Stimulated activated CD4-positive, alpha-beta T cell treated with anti-CD3 and anti-CD28 coated beads, Interleukin-15, amount 100 ng/mL, for 24 hours (primary cell): Measurements from ENCODE around the gene ADAMTSL1.
"Not testable (repeated sequence)": the region's sequence is repeated elsewhere in the genome, so short reads cannot be mapped to it uniquely, and the experiment has no call there.

Experiments
- DNase-seq: peaks from one replicate; pipeline ENCODE4 v3.0.0-alpha.2; 2020

Gene ADAMTSL1

GRCh38 chr9:18922161-18922885 lies 448.4 kb downstream of the ADAMTSL1 start:
- no peak for DNase-seq

DNA sequence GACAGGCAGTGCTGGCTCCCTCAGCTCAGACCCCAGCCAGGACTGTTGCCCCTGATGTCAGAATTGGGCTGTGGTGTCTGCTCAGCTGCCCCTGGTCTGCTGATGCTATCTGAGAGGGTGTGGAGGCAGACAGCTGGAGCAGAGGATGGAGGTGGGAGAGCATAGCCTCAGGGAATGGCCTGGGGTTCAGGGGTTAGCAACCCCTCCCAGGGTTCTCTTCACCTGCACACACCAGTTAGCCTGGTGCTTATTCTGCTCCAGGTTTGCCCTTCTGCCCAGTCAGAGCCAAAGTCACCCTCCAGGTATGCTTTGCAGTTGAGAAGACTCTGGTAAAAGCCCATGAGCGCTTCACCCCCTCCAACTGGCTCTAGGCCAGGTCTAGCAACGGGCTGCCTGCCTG lies 449.2 kb downstream of the ADAMTSL1 start:
- DNase-seq = no peak

DNA sequence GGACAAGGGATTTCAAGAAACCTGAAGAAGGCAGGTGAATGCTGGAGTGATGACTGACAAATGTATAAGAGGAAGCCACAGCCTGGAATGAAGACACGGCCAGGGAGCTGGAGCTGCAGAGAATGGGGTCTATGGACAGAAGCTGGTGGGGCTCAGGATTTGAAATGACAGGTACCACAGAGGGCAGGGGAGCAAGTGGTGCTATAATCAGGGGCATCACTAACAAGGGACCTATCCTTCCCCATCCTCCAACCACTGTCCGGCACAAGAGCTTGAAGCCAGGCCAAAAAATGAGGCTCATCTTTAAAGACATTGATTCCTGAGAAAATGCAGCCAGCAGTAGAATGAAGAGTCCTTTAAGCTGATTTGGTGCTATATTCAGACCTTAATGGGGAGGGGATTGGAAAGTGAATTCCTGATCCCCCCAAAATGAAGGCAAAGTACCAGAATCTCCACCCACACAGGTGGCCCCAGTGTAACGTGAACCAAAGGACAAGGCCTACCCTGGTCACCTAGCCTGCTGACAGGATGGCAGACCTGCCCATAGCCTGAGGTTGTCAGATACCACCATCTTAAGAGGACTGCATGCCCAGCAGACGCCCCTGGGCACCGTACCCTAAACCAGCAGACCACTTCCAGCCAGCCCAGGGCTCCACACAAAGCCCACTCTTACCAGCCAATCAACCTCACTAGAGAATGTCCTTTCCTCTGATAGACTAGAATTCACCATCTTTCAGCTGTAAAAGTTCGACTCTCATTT lies 449.9 kb downstream of the ADAMTSL1 start:
- no peak for DNase-seq

- no peak for DNase-seq
Observed at GRCh38 chr9:18925880-18926279, 451.9 kb downstream of the ADAMTSL1 start.

- no peak for DNase-seq
Observed at GRCh38 chr9:18926513-18926912, 452.6 kb downstream of the ADAMTSL1 start.

DNA sequence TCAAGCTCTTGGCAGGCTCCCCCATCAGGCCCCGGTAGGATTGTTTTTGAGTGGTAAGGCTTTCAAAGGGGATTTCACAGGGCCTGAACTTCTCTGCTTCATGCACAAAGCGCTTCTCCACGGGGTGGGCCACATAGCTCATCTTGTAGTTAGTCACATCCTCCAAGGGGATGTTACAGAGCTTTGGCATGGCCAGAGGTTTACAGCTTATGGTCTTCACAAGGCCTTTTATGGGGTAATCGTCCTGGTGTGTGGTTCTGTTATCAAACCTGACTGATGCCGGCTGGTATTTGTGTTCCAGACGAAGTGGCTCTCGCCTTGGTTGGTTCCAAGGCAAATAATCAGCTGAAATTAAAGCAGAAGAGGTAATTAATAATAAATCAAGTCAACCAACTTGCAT lies 454.8 kb downstream of the ADAMTSL1 start:
- no peak for DNase-seq

- not testable (repeated sequence) for DNase-seq
Observed at GRCh38 chr9:18930611-18931010, 456.7 kb downstream of the ADAMTSL1 start.

DNA sequence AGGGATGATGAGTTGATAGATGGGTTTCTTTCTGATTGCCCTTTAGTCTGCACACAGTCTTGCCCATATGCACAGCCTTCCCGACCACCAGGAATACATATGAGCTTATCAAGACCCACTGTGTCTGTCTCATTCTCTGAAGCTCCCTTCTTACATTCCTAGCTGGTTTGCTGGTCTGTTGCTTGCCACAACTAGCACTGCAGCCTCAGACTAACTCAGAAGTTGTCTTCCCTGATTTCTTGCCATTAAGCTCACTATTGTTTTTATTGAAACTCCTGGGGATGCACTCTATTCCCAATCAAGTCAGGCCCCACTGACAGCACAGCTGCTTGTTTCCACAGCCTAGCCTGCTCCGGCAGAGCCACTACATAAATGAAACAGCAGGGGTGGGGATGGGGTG lies 461.6 kb downstream of the ADAMTSL1 start:
- DNase-seq = no peak

DNA sequence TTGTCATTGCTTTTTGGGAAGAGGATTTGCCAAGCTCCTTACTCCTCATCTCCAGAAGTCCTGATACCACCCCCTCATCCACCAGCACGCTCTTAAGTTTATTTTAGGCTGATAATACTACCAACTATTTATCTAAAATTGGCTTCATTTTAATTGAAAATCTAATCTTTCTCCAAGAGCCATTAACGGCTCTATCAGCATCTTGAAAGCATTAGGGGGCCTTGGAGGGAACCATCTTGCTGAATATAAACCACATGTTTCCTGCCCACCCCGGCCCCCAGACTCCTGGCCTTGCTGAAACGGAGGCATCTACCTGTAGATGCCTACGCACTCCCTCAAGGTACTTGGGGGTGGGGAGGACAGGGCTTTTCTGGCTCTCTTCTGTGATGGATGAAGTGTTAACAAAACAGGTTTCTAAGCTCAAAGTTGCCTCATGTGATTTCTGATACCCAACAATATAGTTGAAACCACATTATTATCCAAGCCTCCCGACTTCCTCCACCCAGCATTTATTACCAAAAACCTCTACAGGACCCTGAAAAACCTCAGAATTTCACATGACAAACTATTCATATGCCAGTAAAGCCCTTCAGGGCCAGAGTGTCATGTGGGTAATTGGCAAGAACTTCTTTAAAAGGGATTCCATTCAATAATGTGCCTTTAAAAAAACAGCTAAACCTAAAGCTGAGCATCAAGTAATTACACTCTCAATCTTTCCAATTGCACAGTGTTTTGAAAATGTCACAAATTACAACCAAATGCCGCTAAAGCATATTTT lies 462.3 kb downstream of the ADAMTSL1 start:
- no peak for DNase-seq

GRCh38 chr9:18939943-18940342 lies 466.0 kb downstream of the ADAMTSL1 start:
- no peak for DNase-seq

DNA sequence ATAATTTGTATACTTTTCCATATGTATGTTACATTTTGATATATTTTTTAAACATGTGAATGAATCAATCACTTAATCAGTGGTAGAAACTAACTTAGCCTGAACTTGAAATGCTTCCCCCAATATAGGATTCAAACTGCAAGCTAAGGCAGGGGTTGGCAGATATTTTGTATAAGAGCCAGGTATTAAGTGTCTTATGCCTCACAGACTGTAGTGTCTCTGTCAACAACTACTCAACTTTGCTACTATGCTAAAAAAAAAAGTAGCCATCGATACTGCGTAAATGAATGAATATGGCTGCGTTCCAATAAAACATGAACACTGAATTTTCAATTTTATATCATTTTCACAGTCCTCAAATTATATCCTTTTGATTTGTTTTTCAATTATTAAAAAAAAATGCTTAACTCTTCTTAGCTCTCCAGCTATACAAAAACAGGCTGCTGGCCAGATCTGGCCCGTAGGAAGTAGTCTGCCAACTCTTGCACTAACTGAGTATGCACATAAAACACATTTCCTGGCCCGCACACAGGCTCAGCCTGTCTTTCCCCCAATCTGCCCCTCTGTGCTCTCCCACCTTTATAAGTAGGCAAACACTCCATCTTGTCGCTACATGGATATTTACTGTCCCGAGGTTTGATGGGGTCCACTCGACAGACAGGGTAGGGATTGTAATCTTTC lies 467.2 kb downstream of the ADAMTSL1 start:
- DNase-seq = no peak

DNA sequence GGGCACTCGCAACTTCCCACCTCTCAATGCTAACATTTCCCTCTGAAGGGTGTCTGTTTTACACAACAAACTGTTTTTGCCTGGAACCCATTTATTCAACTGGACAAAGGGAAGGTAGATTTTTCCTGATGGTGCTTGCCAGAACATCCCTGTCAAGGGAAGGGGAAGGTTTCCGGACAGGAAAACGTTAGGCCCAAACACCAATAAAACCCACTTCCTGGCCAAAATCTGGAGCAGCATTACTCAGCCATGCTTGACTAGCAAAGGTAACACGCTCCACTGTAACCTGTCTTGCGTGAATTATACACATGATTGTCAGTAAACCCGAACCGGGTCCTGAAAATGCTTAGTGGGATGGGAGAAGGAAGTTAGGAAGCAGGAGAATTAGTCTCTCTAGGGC lies 468.8 kb downstream of the ADAMTSL1 start:
- DNase-seq = no peak

- DNase-seq = no peak
Observed at GRCh38 chr9:18947892-18948339, 474.0 kb downstream of the ADAMTSL1 start.

- DNase-seq = no peak
Observed at GRCh38 chr9:18951936-18952335, 478.0 kb downstream of the ADAMTSL1 start.

DNA sequence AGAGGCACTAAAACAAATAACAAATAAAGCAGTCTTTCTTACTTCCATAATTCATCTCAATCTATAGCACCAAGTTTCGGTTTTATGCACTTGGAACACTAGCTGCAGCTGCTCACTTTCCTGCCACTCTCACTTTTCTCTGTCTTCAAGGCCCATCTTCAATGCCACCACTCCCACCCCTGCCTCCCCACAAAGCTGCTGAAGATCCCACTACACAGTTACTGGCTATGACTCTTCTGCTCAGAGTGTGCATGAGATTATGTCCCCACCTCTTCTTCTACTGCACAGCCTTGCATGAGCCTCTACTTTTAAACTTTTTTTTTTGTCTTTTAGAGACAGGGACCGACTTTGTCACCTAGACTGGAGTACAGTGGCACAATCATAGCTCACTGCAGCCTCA lies 481.7 kb downstream of the ADAMTSL1 start:
- no peak for DNase-seq
